ENCODE measurements around the gene SERTAD4. TPM values are rescaled to one million over a fixed set of nuclear protein-coding genes. Genes with fewer than 3 reads are reported as not detected.

Gene SERTAD4
- polyA plus RNA-seq, 1 donor from 2014 or later, result 41.4 TPM

GRCh38 chr1:210233495-210234328 lies 1.1 kb downstream of the SERTAD4 start:
- no peaks in the 10 kb centered on the region for H3K9me2 ChIP-seq (ENCODE audit: insufficient read depth, low read length)
- TF ChIP-seq EP300 (conservative IDR thresholded peaks at IDR 0.05; ENCODE audit: poor library complexity, severe bottlenecking) (no peak), POLR2AphosphoS5 (IDR thresholded peaks at IDR 0.05) (no peak), REST (IDR thresholded peaks at IDR 0.05; ENCODE audit: borderline replicate concordance) (peak; percentile 56), MXI1 (conservative IDR thresholded peaks at IDR 0.05; ENCODE audit: poor library complexity, severe bottlenecking) (peak; percentile 42), EZH2 (IDR thresholded peaks at IDR 0.05; ENCODE audit: borderline replicate concordance, insufficient read depth, low read length, poor library complexity, severe bottlenecking) (no peak)
- H3K27ac ChIP-seq (ENCODE audit: low read length), result peak overlapping the region; percentile 92
- no peaks in the 10 kb centered on the region for H3K27me3 ChIP-seq (ENCODE audit: insufficient read depth, low read depth, low read length)
- H3K9ac ChIP-seq (ENCODE audit: low read length), result peak overlapping the region; percentile 97
- H3K4me3 ChIP-seq (ENCODE audit: low read length), result peak overlapping the region; percentile 98
- no peaks in the 10 kb centered on the region for H3K36me3 ChIP-seq (ENCODE audit: insufficient read depth, low read length)
- no peaks in the 10 kb centered on the region for H3F3A ChIP-seq (ENCODE audit: insufficient read depth, low read length, poor library complexity, severe bottlenecking)
- H2AFZ ChIP-seq (ENCODE audit: low read depth, low read length), result no peak overlapping the region
- peaks cover 50% of the 10 kb centered on the region for H3K79me2 ChIP-seq (replicated peaks; ENCODE audit: insufficient read depth, low read length)
- no peaks in the 10 kb centered on the region for H3K9me3 ChIP-seq (ENCODE audit: low read length)
- peak overlapping the region; percentile 91 for H3K4me2 ChIP-seq (ENCODE audit: low read length)
- H4K20me1 ChIP-seq (ENCODE audit: insufficient read depth), result no peaks in the 10 kb centered on the region

- no peaks in the 10 kb centered on the region for H3K9me2 ChIP-seq (ENCODE audit: insufficient read depth, low read length)
- H3K9ac ChIP-seq (ENCODE audit: low read length), result peak overlapping the region; percentile 97
- H3K4me3 ChIP-seq (ENCODE audit: low read length), result peak overlapping the region; percentile 98
- H3K27me3 ChIP-seq (ENCODE audit: insufficient read depth, low read depth, low read length), result no peaks in the 10 kb centered on the region
- H3K79me2 ChIP-seq (replicated peaks; ENCODE audit: insufficient read depth, low read length), result peaks cover 56% of the 10 kb centered on the region
- H3K27ac ChIP-seq (ENCODE audit: low read length), result peak overlapping the region; percentile 92
- TF ChIP-seq POLR2AphosphoS5 (IDR thresholded peaks at IDR 0.05) (peak; percentile 42), TAF1 (IDR thresholded peaks at IDR 0.05; ENCODE audit: low read depth) (peak; percentile 30), EZH2 (IDR thresholded peaks at IDR 0.05; ENCODE audit: borderline replicate concordance, insufficient read depth, low read length, poor library complexity, severe bottlenecking) (no peak), EP300 (conservative IDR thresholded peaks at IDR 0.05; ENCODE audit: poor library complexity, severe bottlenecking) (no peak), MXI1 (conservative IDR thresholded peaks at IDR 0.05; ENCODE audit: poor library complexity, severe bottlenecking) (no peak), REST (IDR thresholded peaks at IDR 0.05; ENCODE audit: borderline replicate concordance) (no peak)
- no peaks in the 10 kb centered on the region for H3K36me3 ChIP-seq (ENCODE audit: insufficient read depth, low read length)
- no peaks in the 10 kb centered on the region for H3F3A ChIP-seq (ENCODE audit: insufficient read depth, low read length, poor library complexity, severe bottlenecking)
- peak overlapping the region; percentile 91 for H3K4me2 ChIP-seq (ENCODE audit: low read length)
- H4K20me1 ChIP-seq (ENCODE audit: insufficient read depth), result no peaks in the 10 kb centered on the region
- no peaks in the 10 kb centered on the region for H3K9me3 ChIP-seq (ENCODE audit: low read length)
- no peak overlapping the region for H2AFZ ChIP-seq (ENCODE audit: low read depth, low read length)
These were observed 1.7 kb downstream of the SERTAD4 start for GRCh38 chr1:210234329-210234757.

All from neural cell (in vitro differentiated cells).